ENCODE measurements around the gene AXIN1.

Gene AXIN1

GRCh38 chr16:352547-353403 lies at the start of gene AXIN1:
Gene AXIN1 (minus strand): TSS chr16:352723. CDS start chr16:347025, 5,698 bp downstream.
- peak; percentile 96 for DNase-seq

GRCh38 chr16:401468-402348 lies 49.2 kb upstream of the AXIN1 start, which contains the start of gene DECR2:
Gene DECR2 (plus strand): TSS chr16:401885. CDS start chr16:401964, 79 bp downstream.
- DNase-seq, result peak; percentile 88

DNA sequence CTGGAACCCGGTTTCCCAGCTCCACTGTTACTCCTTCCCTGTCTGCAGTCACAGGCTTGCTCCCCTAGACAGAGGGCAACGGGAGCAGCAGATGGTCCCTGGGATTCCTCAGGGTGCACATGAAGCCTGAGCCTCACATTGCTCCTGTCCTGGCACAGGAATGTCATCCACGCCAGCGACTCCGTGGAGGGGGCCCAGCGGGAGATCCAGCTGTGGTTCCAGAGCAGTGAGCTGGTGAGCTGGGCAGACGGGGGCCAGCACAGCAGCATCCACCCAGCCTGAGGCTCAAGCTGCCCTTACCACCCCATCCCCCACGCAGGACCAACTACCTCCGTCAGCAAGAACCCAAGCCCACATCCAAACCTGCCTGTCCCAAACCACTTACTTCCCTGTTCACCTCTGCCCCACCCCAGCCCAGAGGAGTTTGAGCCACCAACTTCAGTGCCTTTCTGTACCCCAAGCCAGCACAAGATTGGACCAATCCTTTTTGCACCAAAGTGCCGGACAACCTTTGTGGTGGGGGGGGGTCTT lies 47.6 kb upstream of the AXIN1 start:
- DNase-seq, result peak; percentile 58

DNA sequence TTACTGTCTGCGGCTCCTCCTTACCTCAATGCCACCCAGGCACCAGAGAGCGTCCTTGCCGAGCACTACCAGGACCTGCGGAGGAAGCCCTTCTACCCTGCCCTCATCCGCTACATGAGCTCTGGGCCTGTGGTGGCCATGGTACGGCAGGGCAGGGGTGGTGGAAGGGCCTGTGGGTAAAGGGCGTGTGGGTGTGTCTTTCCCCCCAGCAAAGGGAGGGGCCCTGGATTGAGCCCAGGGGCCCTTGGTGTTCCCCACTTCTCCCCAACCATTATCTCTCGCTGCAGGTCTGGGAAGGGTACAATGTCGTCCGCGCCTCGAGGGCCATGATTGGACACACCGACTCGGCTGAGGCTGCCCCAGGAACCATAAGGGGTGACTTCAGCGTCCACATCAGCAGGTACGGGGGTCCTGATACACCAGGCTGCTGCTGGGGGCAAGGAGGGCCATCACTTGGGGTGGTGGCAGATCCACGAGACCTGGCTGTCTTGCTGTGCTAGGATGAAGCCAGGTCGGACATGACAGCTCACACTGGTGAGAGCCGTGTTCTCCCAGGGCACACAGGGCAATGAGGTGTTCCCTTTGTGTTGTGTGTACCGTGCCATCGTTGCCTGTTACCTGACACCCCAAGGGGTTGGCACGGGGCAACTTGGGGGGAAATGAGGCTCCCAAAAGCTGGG lies 47.0 kb upstream of the AXIN1 start:
- peak; percentile 95 for DNase-seq

DNA sequence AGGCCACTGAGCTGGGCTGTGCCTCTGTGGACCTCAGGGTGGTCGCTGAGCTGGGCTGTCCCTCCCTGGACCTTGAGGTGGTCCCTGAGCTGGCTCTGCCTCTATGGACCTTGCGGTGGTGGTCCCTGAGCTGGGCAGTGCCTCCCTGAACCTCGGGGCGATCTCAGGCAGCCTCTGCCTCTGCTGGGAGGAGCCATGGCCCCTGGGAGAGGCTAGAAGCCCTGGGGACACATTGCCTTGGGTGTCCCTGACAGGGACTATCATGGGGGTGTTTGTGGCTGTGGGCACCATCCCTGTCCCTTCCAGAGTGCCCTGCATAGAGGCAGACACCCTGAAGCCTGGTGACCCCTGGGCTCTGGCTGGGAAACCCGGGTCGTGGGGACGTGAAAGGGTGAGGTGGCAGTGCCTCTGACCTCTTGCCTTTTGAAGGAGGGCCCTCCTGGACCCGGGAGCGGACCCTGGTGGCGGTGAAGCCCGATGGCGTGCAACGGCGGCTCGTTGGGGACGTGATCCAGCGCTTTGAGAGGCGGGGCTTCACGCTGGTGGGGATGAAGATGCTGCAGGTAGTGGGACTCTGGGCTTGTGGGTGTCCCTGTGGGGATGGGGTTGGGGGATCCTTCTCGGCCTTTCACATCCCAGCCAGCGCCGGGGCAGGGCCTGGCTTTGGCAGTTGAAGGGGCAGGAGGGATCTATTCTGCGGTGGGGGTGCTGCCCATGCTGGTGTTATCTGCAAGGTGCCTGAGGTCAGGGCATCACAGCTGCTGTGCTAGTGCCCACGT lies 46.2 kb upstream of the AXIN1 start:
- peak; percentile 64 for DNase-seq

DNA sequence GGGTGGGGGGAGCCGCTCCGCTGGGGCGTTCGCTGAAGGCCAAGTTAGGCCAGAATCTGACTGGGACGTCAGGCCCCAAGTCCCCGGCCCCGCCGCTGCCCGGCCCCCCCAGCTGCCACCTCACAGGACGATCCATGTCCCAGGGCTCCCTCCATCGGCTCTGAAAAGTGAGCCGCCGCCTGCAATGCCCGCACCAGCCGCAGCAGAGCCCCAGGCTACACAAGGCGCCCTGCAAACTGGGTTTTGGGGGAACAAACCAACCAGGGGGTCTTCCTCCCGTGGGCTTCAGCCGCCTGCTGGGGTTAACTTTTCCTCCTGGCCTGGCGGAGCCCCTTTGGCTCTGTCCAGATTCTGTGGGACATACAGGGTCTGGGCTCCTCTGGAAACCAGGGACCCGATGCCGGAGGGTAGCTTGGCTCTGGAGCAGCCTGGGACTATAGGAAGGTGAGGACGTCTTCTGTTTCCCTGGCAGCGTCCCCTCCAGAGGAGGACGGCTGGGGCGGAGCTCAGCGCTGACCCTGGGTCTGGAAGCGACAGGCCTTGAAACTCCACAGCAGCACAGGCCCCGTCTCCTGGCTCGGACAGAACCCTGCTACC lies 45.3 kb upstream of the AXIN1 start:
- DNase-seq, result peak; percentile 77

- peak; percentile 51 for DNase-seq
These were observed 44.7 kb upstream of the AXIN1 start, which contains the start of gene NME4 for GRCh38 chr16:397135-397661. Gene NME4 (plus strand): TSS chr16:397199. CDS start chr16:397223, 24 bp downstream.

GRCh38 chr16:396605-397004 lies 44.1 kb upstream of the AXIN1 start:
- peak; percentile 90 for DNase-seq

GRCh38 chr16:396199-396598 lies 43.7 kb upstream of the AXIN1 start:
- peak; percentile 57 for DNase-seq

DNA sequence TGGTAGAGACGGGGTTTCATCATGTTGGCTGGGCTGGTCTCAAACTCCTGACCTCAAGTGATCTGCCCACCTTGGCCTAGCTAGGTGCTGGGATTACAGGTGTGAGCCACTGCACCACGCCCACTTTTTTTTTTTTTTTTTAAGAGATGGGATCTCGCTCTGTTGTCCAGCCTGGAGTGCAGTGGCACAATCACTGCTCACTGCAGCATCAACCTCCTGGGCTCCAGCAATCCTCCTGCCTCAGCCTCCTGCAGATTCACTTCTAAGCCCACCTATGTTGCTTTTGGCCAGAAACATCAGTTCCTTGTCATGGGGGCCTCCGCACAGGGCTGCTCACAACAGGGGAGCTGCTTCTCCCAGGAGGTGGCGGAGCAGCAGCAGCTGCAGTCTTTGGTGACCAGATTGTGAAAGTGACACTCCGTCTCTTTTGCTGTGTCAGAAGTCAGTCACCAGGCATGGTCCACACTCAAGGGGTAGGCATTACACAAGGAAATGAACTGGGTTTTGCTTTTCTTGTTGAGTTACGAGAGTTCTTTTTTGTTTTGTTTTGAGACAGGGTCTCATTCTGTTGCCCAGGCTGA lies 40.0 kb upstream of the AXIN1 start:
- DNase-seq, result peak; percentile 59

DNA sequence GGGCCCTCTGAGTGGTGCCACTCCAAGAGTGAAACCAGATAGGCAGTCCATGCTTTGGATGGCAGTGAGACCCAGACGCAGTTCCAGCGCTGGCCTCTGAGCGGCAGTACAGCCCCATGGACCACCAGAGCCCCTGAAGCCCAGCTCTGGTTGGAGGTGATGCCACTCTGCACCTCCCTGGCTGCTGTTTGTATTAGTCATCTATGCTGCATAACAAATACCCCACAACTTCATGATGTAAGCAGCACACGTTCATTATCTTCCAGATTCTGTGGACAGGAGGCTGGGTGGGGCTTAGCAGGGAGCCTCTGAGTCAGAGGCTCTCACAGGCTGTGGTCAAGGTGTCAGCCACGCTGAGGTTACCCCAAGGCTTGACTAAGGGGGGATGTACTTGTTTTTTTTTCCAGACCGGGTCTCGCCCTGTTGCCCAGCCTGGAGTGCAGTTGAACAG lies 39.4 kb upstream of the AXIN1 start:
- DNase-seq, result peak; percentile 85

GRCh38 chr16:389352-389751 lies 36.8 kb upstream of the AXIN1 start:
- no peak for DNase-seq

DNA sequence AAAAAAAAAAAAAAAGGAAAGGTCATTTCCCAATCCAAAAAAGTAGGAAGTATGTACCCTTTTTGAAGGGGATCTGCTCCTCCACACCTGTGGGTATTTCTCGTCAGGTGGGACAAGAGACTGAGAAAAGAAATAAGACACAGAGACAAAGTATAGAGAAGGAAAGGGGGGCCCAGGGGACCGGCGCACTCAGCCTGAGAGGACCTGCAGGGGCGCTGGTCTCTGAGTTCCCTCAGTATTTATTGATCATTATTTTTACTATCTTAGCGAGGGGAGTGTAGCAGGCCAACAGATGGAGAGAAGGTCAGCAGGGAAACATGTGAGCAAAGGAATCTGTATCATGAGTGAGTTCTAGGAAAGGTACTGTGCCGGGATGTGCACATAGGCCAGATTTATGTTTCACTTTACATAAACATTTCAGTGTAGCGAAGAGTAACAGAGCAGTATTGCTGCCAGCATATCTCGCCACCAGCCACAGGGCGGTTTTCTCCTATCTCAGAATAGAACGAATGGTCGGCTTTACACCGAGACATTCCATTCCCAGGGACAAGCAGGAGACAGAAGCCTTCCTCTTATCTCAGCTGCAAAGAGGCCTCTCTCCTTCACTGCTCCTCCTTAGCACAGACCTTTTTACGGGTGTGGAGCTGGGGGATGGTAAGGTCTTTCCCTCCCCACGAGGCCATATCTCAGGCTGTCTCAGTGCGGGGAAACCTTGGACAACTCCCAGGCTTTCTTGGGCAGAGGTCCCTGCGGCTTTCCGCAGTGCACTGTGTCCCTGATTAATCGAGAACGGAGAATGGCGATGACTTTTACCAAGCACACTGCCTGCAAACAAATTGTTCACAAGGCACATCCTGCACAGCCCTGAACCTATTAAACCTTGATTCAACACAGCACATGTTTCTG lies 35.5 kb upstream of the AXIN1 start:
- DNase-seq, result peak; percentile 85

DNA sequence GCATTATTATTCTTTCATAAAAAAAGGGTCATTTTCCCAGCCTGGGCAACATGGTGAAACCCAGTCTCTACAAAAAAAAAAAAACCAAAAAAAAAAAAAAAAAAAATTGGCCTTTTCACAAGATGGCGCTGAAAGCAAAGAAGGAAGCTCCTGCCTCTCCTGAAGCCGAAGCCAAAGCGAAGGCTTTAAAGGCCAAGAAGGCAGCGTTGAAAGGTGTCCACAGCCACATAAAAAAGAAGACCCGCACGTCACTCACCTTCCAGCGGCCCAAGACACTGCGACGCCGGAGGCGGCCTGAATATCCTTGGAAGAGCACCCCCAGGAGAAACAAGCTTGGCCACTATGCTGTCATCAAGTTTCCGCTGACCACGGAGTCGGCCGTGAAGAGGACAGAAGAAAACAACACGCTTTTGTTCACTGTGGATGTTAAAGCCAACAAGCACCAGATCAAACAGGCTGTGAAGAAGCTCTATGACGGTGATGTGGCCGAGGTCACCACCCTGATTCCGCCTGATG lies 34.2 kb upstream of the AXIN1 start:
- DNase-seq, result peak; percentile 51

DNA sequence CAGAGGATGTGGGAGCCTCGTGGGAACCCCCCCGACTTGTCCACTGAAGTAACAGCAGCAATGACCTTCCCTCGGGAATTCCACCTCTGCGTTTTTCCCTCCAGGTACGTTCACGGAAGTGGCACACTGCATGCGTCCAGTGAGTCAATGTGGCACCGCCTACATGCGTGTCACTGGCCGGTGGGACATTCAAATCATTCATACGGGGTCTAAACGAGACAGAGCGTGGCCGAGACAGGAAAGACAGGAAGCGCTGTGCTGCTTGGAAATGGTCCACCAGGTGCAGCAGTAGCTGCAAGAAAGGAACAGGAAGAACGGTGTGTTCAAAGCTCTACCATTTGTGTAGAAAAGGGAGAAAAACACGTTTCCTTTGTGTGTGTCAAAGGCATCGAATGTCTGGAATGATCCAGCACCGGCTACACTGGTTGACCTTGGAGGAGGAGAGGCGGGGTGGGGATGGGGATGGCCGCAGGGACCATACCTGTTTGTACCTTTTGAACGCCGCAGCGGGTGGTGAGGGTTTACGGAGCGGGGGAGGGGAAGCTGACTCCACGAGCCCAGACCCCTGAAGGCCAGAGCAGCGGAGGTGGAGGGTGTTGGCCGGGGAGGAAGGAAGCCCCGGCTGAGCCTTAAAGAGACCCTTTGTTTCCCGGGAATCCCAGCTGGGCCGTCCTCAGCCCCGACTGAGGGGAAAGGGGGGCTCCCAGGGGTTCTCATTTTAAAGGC lies 31.0 kb upstream of the AXIN1 start:
- DNase-seq, result no peak

- DNase-seq, result peak; percentile 59
These were observed 29.5 kb upstream of the AXIN1 start, which contains the start of gene PGAP6 for GRCh38 chr16:381789-382717. Gene PGAP6 (minus strand): TSS chr16:381978. CDS start chr16:381821, 157 bp downstream.

Data from hematopoietic multipotent progenitor cell treated with erythropoietin and hydrocortisone succinate and interleukin-3 and kit ligand, for 8 days (in vitro differentiated cells).